GM13976 (cell line): Measurements from ENCODE around the gene HOGA1.
"Not testable (repeated sequence)": the region's sequence is repeated elsewhere in the genome, so short reads cannot be mapped to it uniquely, and the experiment has no call there.

ENCODE experiments used
- DNase-seq: peaks from one replicate; pipeline ENCODE4 v3.0.0; 2012; ENCODE audit warnings: low spot score
- CTCF ChIP-seq: IDR thresholded peaks from 2 replicates; pipeline ENCODE4 v1.5.1; 2012; ENCODE audit warnings: borderline replicate concordance, mild to moderate bottlenecking; ENCODE audit not compliant: insufficient read depth; ENCODE audit errors: extremely low read depth, missing control alignments, control extremely low read depth
- in situ Hi-C: fragments of 300-500 bp; cut with MboI; formaldehyde crosslinking; loops from one replicate; pipeline ENCODE4 v1.12.0; 2022; ENCODE audit warnings: low sequenced_read_pairs, mixed read lengths, inconsistent platforms; ENCODE audit not compliant: unreplicated experiment

The HOGA1 gene

DNA sequence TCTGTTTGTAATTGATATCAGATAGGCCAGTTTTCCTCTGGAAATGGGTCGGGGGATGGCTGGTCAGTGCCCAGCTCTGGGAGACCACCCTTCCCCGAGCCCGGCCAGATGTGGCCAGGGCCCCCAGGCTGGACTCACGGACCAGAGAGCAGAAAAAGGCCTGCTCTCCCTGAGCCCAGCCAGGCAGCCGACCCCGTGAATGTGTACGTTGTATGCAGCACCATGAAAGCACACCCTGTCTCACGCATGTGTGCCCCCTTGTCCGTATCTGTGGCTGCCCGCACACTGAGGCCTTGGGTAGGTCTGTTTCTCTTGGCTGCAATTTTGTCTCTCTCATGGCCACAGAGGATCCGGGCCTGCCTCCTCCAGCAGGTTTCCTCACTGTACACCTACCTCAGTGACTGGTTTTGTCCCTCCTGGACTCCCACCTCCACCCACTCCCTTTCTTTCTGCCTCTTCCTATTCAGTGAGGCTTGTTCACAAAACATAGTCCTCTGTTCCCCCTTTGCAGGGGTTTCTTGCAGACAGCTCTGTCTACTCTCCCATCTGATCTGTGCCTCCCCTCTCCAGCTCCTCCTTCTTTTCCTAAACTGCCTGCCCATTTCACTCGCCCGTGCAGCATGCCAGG is 35.2 kb upstream of the HOGA1 start:
- in situ Hi-C loops = no loop called here
- TF ChIP-seq CTCF = no peak
- no peak for DNase-seq

- in situ Hi-C loops = no loop called here
- DNase-seq = no peak
- no peak for TF ChIP-seq CTCF
These were observed 34.4 kb upstream of the HOGA1 start for GRCh38 chr10:97549587-97550322.

GRCh38 chr10:97550336-97551149 is 33.6 kb upstream of the HOGA1 start:
- in situ Hi-C loops = no loop called here
- DNase-seq = no peak
- TF ChIP-seq CTCF = no peak

- TF ChIP-seq CTCF = no peak
- in situ Hi-C loops = no loop called here
- no peak for DNase-seq
These were observed 32.9 kb upstream of the HOGA1 start for GRCh38 chr10:97551271-97551670.

DNA sequence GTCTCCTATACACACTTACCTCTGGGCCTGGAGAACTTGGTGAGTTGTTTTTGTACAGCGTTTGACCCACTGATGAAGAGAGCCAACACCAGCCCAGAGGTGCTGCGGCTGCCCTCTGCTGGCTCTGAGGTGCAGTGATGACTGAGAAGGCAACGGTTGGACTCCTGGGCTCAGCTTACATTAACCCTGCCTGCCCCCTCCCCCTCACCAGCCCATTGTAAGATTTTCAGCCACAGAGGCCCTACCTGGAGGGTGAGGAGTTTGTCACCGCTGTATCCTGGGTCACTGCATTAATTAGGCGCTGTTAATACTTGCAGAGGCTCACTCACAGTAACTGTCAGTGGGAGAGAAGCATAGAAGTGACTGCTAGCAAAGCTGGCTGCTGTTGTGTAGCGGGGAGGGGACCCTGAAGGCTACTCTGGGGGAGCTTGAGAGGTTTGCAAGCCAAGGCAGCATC is 30.6 kb upstream of the HOGA1 start:
- peak; percentile 60 for DNase-seq
- TF ChIP-seq CTCF = peak; percentile 59
- in situ Hi-C loops = no loop called here

GRCh38 chr10:97554336-97554735 is 29.9 kb upstream of the HOGA1 start:
- DNase-seq, in situ Hi-C loops: not testable (repeated sequence)

DNA sequence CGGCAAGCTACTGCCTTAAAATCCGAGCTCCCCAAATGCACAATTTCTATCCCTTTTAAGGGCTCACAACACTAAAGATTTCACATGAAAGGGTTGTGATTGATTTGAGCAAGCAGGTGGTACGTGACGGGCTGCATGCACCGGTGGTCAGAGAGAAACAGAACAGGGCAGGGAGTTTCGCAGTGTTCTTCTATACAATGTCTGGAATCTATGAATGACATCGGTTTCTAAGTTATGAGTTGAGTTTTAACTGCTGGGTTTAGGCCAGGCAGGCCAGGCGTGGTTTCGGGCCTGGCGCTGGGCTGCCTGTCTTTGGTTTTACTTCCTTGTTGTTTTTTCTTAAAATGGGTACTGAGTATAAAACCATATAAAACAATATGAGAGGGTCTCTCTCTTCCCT is 28.6 kb upstream of the HOGA1 start:
- not testable (repeated sequence) for DNase-seq

GRCh38 chr10:97560731-97561381 is 23.3 kb upstream of the HOGA1 start:
- DNase-seq, in situ Hi-C loops: not testable (repeated sequence)

More for the DNA sequence above, 28.6 kb upstream of the HOGA1 start:
- in situ Hi-C loops = not testable (repeated sequence)

DNA sequence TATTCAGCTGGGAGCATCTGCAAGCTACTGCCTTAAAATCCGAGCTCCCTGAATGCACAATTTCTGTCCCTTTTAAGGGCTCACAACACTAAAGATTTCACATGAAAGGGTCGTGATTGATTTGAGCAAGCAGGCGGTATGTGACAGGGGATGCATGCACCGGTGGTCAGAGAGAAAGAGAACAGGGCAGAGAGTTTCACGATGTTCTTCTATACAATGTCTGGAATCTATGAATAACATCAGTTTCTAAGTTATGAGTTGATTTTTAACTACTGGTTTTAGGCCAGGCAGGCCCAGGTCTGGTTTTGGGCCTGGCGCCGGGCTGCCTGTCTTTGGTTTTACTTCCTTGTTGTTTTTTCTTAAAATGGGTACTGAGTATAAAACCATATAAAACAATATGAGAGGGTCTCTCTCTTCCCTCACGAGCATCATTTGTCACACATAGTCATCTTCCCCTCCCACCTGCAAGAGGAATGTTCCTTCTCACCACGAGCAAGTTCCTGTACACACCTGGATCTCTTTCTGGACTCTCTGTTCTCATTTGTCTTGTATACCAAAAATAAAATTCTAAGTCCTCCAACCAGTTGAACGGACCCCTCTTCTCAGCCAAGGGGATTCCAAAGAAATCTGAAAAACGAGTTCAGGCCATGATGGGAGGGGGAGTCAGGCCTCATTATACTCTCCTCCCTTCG is 22.7 kb upstream of the HOGA1 start:
- in situ Hi-C loops, DNase-seq: not testable (repeated sequence)

DNA sequence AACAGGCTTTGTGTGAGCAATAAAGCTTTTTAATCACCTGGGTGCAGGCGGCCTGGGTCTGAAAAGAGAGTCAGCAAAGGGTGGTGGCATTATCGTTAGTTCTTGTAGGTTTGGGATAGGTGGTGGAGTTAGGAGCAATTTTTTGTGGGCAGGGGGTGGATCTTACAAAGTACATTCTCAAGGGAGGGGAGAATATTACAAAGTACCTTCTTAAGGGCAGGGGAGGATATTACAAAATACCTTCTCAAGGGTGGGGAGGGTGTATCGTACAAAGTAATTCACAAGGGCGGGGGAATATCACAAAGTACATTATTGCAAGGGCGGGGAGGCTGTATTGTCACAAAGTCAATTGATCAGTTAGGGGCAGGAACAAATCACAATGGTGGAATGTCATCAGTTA is 21.9 kb upstream of the HOGA1 start:
- in situ Hi-C loops, DNase-seq: not testable (repeated sequence)
